H1 (cell line): ENCODE results near the gene PIGK. TPM values are rescaled to one million over a fixed set of nuclear protein-coding genes. Genes with fewer than 3 reads are reported as not detected.

Source experiments
- CTCF ChIA-PET: fragments of 300-600 bp; sonication (Branson Sonifier 250); formaldehyde crosslinking; loops from one replicate; lab custom pipeline; 2021; ENCODE audit not compliant: partially characterized antibody; lab: Charles Lee
- POLR2A ChIA-PET: fragments of 300-600 bp; sonication (Branson Sonifier 250); formaldehyde crosslinking; loops from one replicate; lab custom pipeline; 2021; ENCODE audit warnings: inconsistent platforms; ENCODE audit not compliant: partially characterized antibody; lab: Charles Lee
- DNase-seq, 2 experiments: peaks; one replicate each; pipeline versions ENCODE4 v3.0.0 to v3.0.0-alpha.2; 2010 to 2022; ENCODE audit warnings: low spot score in 2 of 2, low read depth in 1 of 2, mixed read lengths in 1 of 2
- FAIRE-seq: peaks from 2 replicates; lab custom pipeline; 2011; peaks lifted over from hg19 to GRCh38; lab: Jason Lieb, UNC
- H2AFZ ChIP-seq: 2 replicates; pipeline ENCODE4 v1.8.1; 2012; ENCODE audit warnings: low read length, inconsistent platforms
- H2AK5ac ChIP-seq: 2 replicates; pipeline ENCODE4 v1.6.1; 2013; ENCODE audit warnings: low read depth, low read length
- H2BK120ac ChIP-seq: replicated peaks from 2 replicates; pipeline ENCODE3; 2013; ENCODE audit warnings: low read depth, low read length, inconsistent platforms
- H2BK12ac ChIP-seq: 2 replicates; pipeline ENCODE4 v1.6.1; 2013; ENCODE audit warnings: low read depth, low read length
- H2BK15ac ChIP-seq: 2 replicates; pipeline ENCODE4 v1.6.1; 2013; ENCODE audit warnings: low read length
- H2BK20ac ChIP-seq: 2 replicates; pipeline ENCODE4 v1.6.1; 2013; ENCODE audit warnings: low read length
- H2BK5ac ChIP-seq: 2 replicates; pipeline ENCODE4 v1.6.1; 2013; ENCODE audit warnings: low read depth, low read length
- H3K14ac ChIP-seq: 2 replicates; pipeline ENCODE4 v1.6.1; 2013; ENCODE audit warnings: inconsistent platforms; ENCODE audit not compliant: insufficient read length
- H3K18ac ChIP-seq: 2 replicates; pipeline ENCODE4 v1.6.1; 2013; ENCODE audit warnings: low read length; ENCODE audit errors: extremely low read depth
- H3K23ac ChIP-seq: 2 replicates; pipeline ENCODE4 v1.6.1; 2013; ENCODE audit warnings: inconsistent platforms; ENCODE audit not compliant: insufficient read length
- H3K23me2 ChIP-seq: 2 replicates; pipeline ENCODE4 v1.6.1; 2013; ENCODE audit warnings: low read depth, low read length
- H3K27ac ChIP-seq: 2 replicates; pipeline ENCODE4 v1.6.1; 2011; ENCODE audit warnings: low read depth, low read length, inconsistent platforms
- H3K27me3 ChIP-seq, 4 experiments: replicated peaks in 1 of 4; 1 replicate in 1 of 4; 2 replicates in 3 of 4; pipeline versions ENCODE4 v1.6.1 to v1.8.1; 2011 to 2013; ENCODE audit warnings: low read length in 3 of 4, mild to moderate bottlenecking in 3 of 4, inconsistent platforms in 2 of 4, mixed read lengths in 2 of 4, moderate library complexity in 1 of 4; ENCODE audit not compliant: control insufficient read depth in 3 of 4, insufficient read depth in 3 of 4; ENCODE audit errors: extremely low read depth in 1 of 4
- H3K36me3 ChIP-seq, 4 experiments: 2 replicates each; pipeline versions ENCODE4 v1.6.1 to v1.8.1; 2011 to 2013; ENCODE audit warnings: mild to moderate bottlenecking in 4 of 4, low read length in 3 of 4, moderate library complexity in 2 of 4, control low read depth in 1 of 4, inconsistent platforms in 1 of 4; ENCODE audit not compliant: insufficient read depth in 4 of 4, control insufficient read depth in 2 of 4
- H3K4ac ChIP-seq: replicated peaks from 2 replicates; pipeline ENCODE3; 2013; ENCODE audit warnings: low read length, low read depth, mixed read lengths, inconsistent platforms; ENCODE audit not compliant: insufficient read length
- H3K4me1 ChIP-seq, 4 experiments: replicated peaks in 1 of 4; 1 replicate in 1 of 4; 2 replicates in 3 of 4; pipeline versions ENCODE4 v1.6.1 to v1.8.1; 2011 to 2013; ENCODE audit warnings: low read length in 3 of 4, inconsistent platforms in 2 of 4, mixed read lengths in 1 of 4; ENCODE audit not compliant: insufficient read depth in 4 of 4, control insufficient read depth in 3 of 4
- H3K4me2 ChIP-seq, 2 experiments: 2 replicates each; pipeline versions ENCODE4 v1.6.1 to v1.8.1; 2011 to 2013; ENCODE audit warnings: low read depth in 2 of 2, low read length in 2 of 2, control low read depth in 1 of 2, inconsistent platforms in 1 of 2, mild to moderate bottlenecking in 1 of 2; ENCODE audit not compliant: insufficient read depth in 1 of 2
- H3K4me3 ChIP-seq, 4 experiments: fragments of 200-600, 300-600 bp in 1 of 4; sonication (generic), shearing (Covaris generic), sonication (Bioruptor Twin) in 1 of 4; 2 replicates each; pipeline versions ENCODE4 v1.5.1 to v1.8.1; 2011 to 2016; ENCODE audit warnings: low read length in 4 of 4, low read depth in 3 of 4, control low read depth in 2 of 4, inconsistent platforms in 2 of 4, mild to moderate bottlenecking in 2 of 4, mixed read lengths in 1 of 4, moderate library complexity in 1 of 4; ENCODE audit not compliant: insufficient read depth in 2 of 4; ENCODE audit errors: extremely low read depth in 1 of 4
- H3K56ac ChIP-seq: replicated peaks from 2 replicates; pipeline ENCODE3; 2013; ENCODE audit warnings: low read depth, mild to moderate bottlenecking, mixed read lengths, low read length, inconsistent platforms; ENCODE audit not compliant: insufficient read length
- H3K79me1 ChIP-seq: 2 replicates; pipeline ENCODE4 v1.6.1; 2013; ENCODE audit warnings: low read depth, low read length, control low read depth
- H3K79me2 ChIP-seq, 2 experiments: 2 replicates each; pipeline versions ENCODE4 v1.6.1 to v1.8.1; 2012 to 2013; ENCODE audit warnings: low read length in 2 of 2, mild to moderate bottlenecking in 2 of 2, inconsistent platforms in 1 of 2; ENCODE audit not compliant: insufficient read depth in 2 of 2, control insufficient read depth in 1 of 2
- H3K9ac ChIP-seq, 4 experiments: replicated peaks in 1 of 4; 1 replicate in 1 of 4; 2 replicates in 3 of 4; pipeline versions ENCODE4 v1.6.1 to v1.8.1; 2011 to 2013; ENCODE audit warnings: low read depth in 3 of 4, low read length in 3 of 4, control low read depth in 2 of 4, mild to moderate bottlenecking in 2 of 4, moderate library complexity in 2 of 4, inconsistent platforms in 1 of 4; ENCODE audit errors: extremely low read depth in 1 of 4
- H3K9me3 ChIP-seq, 2 experiments: 2 replicates each; pipeline versions ENCODE4 v1.6.1 to v1.8.1; 2012 to 2013; ENCODE audit warnings: mild to moderate bottlenecking in 2 of 2, moderate library complexity in 2 of 2, control low read depth in 1 of 2, inconsistent platforms in 1 of 2, low read depth in 1 of 2, low read length in 1 of 2, mixed read lengths in 1 of 2; ENCODE audit not compliant: insufficient read depth in 2 of 2
- H4K20me1 ChIP-seq, 2 experiments: replicated peaks in 1 of 2; 2 replicates each; pipeline versions ENCODE3 to v1.8.1; 2011 to 2013; ENCODE audit warnings: inconsistent platforms in 2 of 2, low read length in 2 of 2, mild to moderate bottlenecking in 1 of 2; ENCODE audit not compliant: insufficient read depth in 2 of 2, control insufficient read depth in 1 of 2
- H4K5ac ChIP-seq: 2 replicates; pipeline ENCODE4 v1.6.1; 2013; ENCODE audit warnings: low read length, low read depth, mixed read lengths, inconsistent platforms; ENCODE audit not compliant: insufficient read length
- H4K8ac ChIP-seq: 2 replicates; pipeline ENCODE4 v1.8.0; 2013; ENCODE audit warnings: mild to moderate bottlenecking, moderate library complexity, low read length, inconsistent platforms; ENCODE audit not compliant: insufficient read depth; ENCODE audit errors: extremely low read depth
- H4K91ac ChIP-seq: replicated peaks from 2 replicates; pipeline ENCODE3; 2013; ENCODE audit warnings: low read length, mixed read lengths, inconsistent platforms; ENCODE audit not compliant: insufficient read length
- ATF2 ChIP-seq: IDR thresholded peaks from 2 replicates; pipeline ENCODE4 v1.6.1; 2012; ENCODE audit warnings: low read length, inconsistent platforms
- CEBPB ChIP-seq: IDR thresholded peaks from 2 replicates; pipeline ENCODE4 v1.6.1; 2012; ENCODE audit warnings: low read depth, low read length
- CTCF ChIP-seq, 3 experiments: IDR thresholded peaks; 1 replicate in 2 of 3; 2 replicates in 1 of 3; pipeline versions ENCODE4 v1.5.1 to v1.6.1; 2011; ENCODE audit warnings: low read length in 3 of 3, mild to moderate bottlenecking in 3 of 3, inconsistent platforms in 2 of 3, low read depth in 1 of 3, moderate library complexity in 1 of 3; ENCODE audit not compliant: insufficient read depth in 1 of 3; ENCODE audit errors: control extremely low read depth in 1 of 3
- NRF1 ChIP-seq: IDR thresholded peaks from 2 replicates; pipeline ENCODE4 v1.6.1; 2011; ENCODE audit warnings: mild to moderate bottlenecking, low read depth, low read length, improper control_type of control experiment
- POLR2A ChIP-seq, 2 experiments: IDR thresholded peaks; 1 replicate in 1 of 2; 2 replicates in 1 of 2; pipeline ENCODE4 v1.6.1; 2011; ENCODE audit warnings: low read depth in 2 of 2, low read length in 2 of 2, mild to moderate bottlenecking in 2 of 2; ENCODE audit errors: control extremely low read depth in 1 of 2
- RNF2 ChIP-seq: fragments of 200-900, 300-1000 bp; sonication (generic); IDR thresholded peaks from 2 replicates; pipeline ENCODE4 v1.7.1; 2016; ENCODE audit warnings: borderline replicate concordance, low read depth, mild to moderate bottlenecking, antibody characterized with exemption, low read length; ENCODE audit not compliant: poor library complexity, severe bottlenecking; ENCODE audit errors: missing control alignments
- RXRA ChIP-seq: IDR thresholded peaks from 2 replicates; pipeline ENCODE4 v1.6.1; 2011; ENCODE audit warnings: low read depth, mild to moderate bottlenecking, low read length, moderate library complexity; ENCODE audit not compliant: insufficient read depth
- TBP ChIP-seq: IDR thresholded peaks from 2 replicates; pipeline ENCODE4 v1.6.1; 2011; ENCODE audit warnings: low read depth, low read length, improper control_type of control experiment
- USF2 ChIP-seq: IDR thresholded peaks from 2 replicates; pipeline ENCODE4 v1.6.1; 2011; ENCODE audit warnings: low read length, improper control_type of control experiment
- WGBS, 2 experiments: shearing (Covaris generic) in 1 of 2; methylation state at CpG; one replicate each; pipeline versions ENCODE4 v1.1.6 to v1.1.7; 2013 to 2015; ENCODE audit warnings: low lambda C conversion rate in 2 of 2, mixed read lengths in 2 of 2, inconsistent platforms in 1 of 2, low coverage in 1 of 2, missing lambda C conversion rate in 1 of 2; ENCODE audit not compliant: insufficient replicate concordance in 2 of 2, insufficient coverage in 1 of 2, insufficient read length in 1 of 2; ENCODE audit errors: extremely low coverage in 1 of 2, missing lambda C conversion rate in 1 of 2; 5-methylcytosine and 5-hydroxymethylcytosine counted together
- polyA plus RNA-seq, 7 experiments: library from polyadenylated mRNA; depleted of rRNA in 3 of 7; stranded (reverse) in 5 of 7; unstranded in 2 of 7; fragments of >200 nt in 5 of 7; fragments of 200-250 nt in 2 of 7; gene quantifications; 1 replicate in 5 of 7; 2 replicates in 1 of 7; 4 replicates in 1 of 7; pipeline versions ENCODE4 v1.2.1 to v1.2.3, GENCODE V29; 2011 to 2013; ENCODE audit warnings: missing spikeins in 2 of 7, mixed read lengths in 2 of 7
- total RNA-seq: library from RNA; stranded (reverse); fragmentation: NEBNext Ultra II Directional; extraction: Animal tissue kit (Norgen Biotek cat#: 25700); gene quantifications from 2 replicates; pipeline ENCODE4 v1.2.1, GENCODE V29; 2021

Gene PIGK
- total and polyA plus RNA-seq, 2 of the 8 experiments (the other 6 are each of a cell fraction or from before 2014, with no cell fraction given) = 5.6 to 23.2 TPM

- H3K4me2 ChIP-seq = no peak overlapping the region
- no peak overlapping the region for H2BK15ac ChIP-seq
- no peak overlapping the region for H3K56ac ChIP-seq
- H3K9ac ChIP-seq = no peak overlapping the region
- no peak overlapping the region for H3K27ac ChIP-seq
- no peak overlapping the region for H3K4me3 ChIP-seq
- no peaks in the 10 kb centered on the region for H3K4me1 ChIP-seq
- H2BK12ac ChIP-seq = no peak overlapping the region
- 71% methylated on average over 1 of the region's 1 CpG; no CpG with 5 or more reads in 1 of the 2 experiments for WGBS, 2 experiments
- no peaks in the 10 kb centered on the region for H3K9me3 ChIP-seq
- no peak overlapping the region for H2BK5ac ChIP-seq
- no peak overlapping the region for H3K18ac ChIP-seq
- H2AK5ac ChIP-seq = no peak overlapping the region
- no peak overlapping the region for H3K23ac ChIP-seq
- H4K5ac ChIP-seq = no peak overlapping the region
- H3K4ac ChIP-seq = no peak overlapping the region
- H4K8ac ChIP-seq = no peak overlapping the region
- H3K79me2 ChIP-seq = no peaks in the 10 kb centered on the region
- H2BK20ac ChIP-seq = no peak overlapping the region
- H2AFZ ChIP-seq = no peak overlapping the region
- no peak for FAIRE-seq
- H4K20me1 ChIP-seq = no peaks in the 10 kb centered on the region
- no peak overlapping the region for H2BK120ac ChIP-seq
- H3K27me3 ChIP-seq = no peaks in the 10 kb centered on the region
- DNase-seq = no peak
- no peaks in the 10 kb centered on the region for H3K23me2 ChIP-seq
- CTCF ChIA-PET = interaction anchor here (1.3 to 2.0 kb wide), 2 partner anchors 9 to 31 kb away, joined by 3 to 6 read pairs; no protein-coding TSS in a partner anchor
- H3K36me3 ChIP-seq = no peaks in the 10 kb centered on the region; a peak in 1 of 8 replicates
- H4K91ac ChIP-seq = no peak overlapping the region
- POLR2A ChIA-PET = no interaction called here
- H3K79me1 ChIP-seq = no peaks in the 10 kb centered on the region
- no peak overlapping the region for H3K14ac ChIP-seq
- no peak for TF ChIP-seq RXRA
- no peak for TF ChIP-seq RNF2
- TF ChIP-seq TBP = no peak
- TF ChIP-seq CEBPB = no peak
- no peak for TF ChIP-seq POLR2A (IDR thresholded peaks at IDR 0.05; ENCODE audit: control extremely low read depth in 1 of 2, low read depth in 2 of 2, low read length in 2 of 2)
- TF ChIP-seq NRF1 = no peak
- no peak for TF ChIP-seq ATF2
- TF ChIP-seq USF2 = no peak
- TF ChIP-seq CTCF (IDR thresholded peaks at IDR 0.05; ENCODE audit: control extremely low read depth in 1 of 3, insufficient read depth in 1 of 3, low read depth in 1 of 3, low read length in 3 of 3) = no peak
Measured at GRCh38 chr1:77051425-77051824, 167.8 kb downstream of the PIGK start.
